ENCODE results near the gene PDE3A.
"Not testable (repeated sequence)": the region's sequence is repeated elsewhere in the genome, so short reads cannot be mapped to it uniquely, and the experiment has no call there.

The PDE3A gene

GRCh38 chr12:20368114-20368650 is at the start of gene PDE3A:
PDE3A (plus strand) TSS chr12:20368537; CDS start chr12:20369285, 748 bp downstream.
- DNase-seq, result peak; percentile 72

GRCh38 chr12:20319366-20319765 is 49.0 kb upstream of the PDE3A start:
- no peak for DNase-seq

- DNase-seq, result no peak
Observed at GRCh38 chr12:20320552-20320951, 47.8 kb upstream of the PDE3A start.

- DNase-seq, result not testable (repeated sequence)
Observed at GRCh38 chr12:20330826-20331505, 37.4 kb upstream of the PDE3A start.

DNA sequence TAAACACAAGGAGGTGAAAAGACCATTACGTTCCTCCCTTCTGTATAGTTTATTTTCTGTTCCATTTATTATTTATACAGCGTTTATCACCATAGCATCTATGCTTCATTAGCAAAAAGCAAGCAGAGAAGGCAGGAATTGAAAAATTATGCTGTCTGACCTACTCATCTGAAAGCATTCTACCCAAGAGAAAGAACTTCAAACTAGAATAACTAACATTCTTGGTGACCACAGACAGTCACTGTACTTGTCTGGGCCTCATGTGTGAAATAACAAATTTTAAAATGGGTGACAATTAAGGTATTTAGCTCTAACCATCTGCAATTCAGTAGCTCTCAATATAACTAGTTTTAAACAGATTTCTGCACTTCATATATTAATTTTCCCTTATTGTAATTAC is 29.3 kb upstream of the PDE3A start:
- no peak for DNase-seq

DNA sequence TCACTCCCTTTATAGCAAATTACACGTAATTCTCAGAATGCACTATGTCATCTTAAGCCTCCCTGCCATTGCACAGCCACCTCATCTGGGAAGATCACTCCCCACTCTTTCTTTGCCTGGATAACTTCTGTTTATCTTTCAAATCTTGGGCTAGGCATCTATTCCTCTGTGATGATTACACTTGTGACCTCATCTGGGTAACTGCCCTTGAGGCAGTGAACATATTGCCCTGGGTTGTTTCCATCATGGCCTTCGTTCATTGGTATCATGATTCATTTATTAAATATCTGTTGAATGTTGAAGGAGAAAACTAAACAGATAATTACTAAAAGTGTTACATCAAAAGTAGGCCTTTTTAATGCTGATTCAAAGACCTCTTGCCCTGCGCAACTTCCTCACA is 26.2 kb upstream of the PDE3A start:
- no peak for DNase-seq

DNA sequence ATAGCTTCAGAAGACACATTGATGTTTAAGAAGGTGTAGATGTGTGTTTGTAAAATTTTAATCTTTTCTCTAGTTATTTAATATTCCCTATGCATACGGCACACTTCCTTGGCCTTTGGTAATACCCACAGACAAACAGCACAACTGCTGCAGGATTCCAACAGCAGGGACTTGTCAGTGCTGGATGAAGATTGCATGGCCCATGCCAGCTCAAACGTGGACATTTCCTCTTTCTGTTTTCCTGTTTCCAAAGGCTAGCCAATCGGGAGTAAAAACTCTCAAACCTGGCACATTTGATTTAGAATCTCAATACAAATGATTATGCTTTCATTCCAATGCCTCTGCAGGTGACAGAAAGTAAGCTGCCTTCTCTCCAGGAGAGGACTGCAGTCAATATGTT is 22.5 kb upstream of the PDE3A start:
- no peak for DNase-seq

- DNase-seq, result no peak
Observed at GRCh38 chr12:20350026-20350425, 18.3 kb upstream of the PDE3A start.

GRCh38 chr12:20350495-20350894 is 17.8 kb upstream of the PDE3A start:
- no peak for DNase-seq

DNA sequence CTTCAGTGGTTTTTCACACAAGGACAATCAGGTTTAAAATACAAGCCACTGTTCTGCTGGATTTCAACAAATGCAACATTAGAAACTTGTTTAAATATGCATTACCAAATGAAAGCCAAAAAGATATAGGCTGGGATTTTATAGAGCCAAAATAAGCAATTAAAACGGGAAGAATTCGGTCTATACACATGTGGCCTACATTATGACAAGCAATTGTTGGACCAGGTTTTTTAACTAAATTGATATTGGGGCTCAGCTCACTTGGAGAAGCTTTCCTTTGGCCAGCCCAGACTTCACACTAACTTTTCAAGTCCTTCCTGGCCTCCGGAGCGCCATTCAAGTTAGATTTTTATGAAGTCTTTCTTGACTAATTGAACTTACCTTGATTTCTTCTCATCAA is 16.9 kb upstream of the PDE3A start:
- DNase-seq, result no peak

DNA sequence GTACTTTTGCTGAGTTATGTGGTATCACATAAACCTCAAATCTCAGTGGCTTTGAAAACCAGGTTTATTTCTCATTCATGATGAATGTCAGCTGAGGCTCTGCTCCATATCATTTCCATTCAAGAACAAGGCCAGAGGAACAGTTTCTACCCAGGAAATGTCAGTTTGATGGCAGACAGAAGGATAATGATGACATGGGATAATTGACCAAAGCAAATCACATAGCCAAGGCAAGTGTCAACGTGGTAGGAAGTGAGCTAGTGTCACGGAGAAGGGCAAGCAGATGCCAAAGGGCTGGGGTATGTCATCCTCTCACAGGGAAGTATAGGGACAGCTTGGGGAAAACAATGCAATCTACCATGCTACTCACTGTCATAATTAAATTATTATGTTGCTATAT is 12.3 kb upstream of the PDE3A start:
- DNase-seq, result no peak

- no peak for DNase-seq
Observed at GRCh38 chr12:20360407-20360806, 7.9 kb upstream of the PDE3A start.

GRCh38 chr12:20361416-20361815 is 6.9 kb upstream of the PDE3A start:
- DNase-seq, result no peak

- peak; percentile 92 for DNase-seq
Observed at GRCh38 chr12:20364501-20364900, 3.8 kb upstream of the PDE3A start.

DNA sequence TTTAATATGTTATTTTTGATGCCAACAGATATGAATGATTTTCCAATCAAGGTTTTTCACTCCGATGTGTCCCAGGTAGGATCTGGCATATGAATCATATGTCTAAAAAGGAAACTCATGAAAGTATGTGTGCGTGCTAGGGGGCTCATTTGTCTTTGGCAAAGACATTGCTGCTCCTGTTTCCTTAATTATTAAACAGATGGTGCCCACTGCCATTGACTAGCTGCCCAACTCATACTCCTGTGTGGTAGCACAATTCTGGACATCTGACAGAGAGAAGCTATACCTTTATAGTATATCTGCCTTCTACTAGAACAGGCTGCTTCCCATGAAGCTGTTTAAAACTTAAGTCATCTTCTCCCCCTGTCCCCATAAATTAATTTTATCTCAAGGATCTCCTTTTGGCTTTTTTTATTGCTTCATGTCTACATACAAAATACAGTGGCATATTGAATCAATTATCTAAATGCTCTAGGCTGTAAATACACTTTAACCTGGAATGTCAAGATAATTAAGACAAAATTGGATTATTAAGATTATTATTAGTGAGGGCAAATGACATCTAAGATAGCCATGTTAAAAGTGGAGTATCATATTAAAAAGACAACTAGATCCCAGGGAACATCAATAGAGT is 1.4 kb upstream of the PDE3A start:
- no peak for DNase-seq

DNA sequence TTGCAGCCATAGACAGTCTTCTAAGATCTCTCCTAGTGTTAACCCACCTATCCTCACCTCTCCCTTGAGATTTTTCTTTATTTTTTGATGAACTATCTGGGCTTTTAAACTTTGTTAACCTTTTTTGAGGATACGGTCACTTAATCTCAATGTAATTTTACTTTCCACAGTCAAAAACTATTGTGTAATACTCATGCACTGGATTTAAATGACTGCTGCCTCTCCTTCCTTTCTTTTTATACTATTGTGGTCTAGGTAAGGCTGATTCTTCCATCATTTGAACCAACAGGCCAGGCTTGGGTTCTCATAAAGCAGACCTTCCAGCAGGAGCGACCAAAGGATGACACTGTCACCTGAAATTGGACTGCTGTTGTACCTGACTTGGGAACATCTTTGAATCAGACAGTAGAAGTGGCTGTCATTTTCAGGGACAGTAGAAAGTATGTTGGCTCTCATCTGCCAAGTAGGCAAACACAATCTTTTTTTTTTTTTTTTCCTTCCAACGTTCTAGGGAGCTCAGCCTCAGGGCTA is 689 bp upstream of the PDE3A start:
- DNase-seq, result peak; percentile 58

DNA sequence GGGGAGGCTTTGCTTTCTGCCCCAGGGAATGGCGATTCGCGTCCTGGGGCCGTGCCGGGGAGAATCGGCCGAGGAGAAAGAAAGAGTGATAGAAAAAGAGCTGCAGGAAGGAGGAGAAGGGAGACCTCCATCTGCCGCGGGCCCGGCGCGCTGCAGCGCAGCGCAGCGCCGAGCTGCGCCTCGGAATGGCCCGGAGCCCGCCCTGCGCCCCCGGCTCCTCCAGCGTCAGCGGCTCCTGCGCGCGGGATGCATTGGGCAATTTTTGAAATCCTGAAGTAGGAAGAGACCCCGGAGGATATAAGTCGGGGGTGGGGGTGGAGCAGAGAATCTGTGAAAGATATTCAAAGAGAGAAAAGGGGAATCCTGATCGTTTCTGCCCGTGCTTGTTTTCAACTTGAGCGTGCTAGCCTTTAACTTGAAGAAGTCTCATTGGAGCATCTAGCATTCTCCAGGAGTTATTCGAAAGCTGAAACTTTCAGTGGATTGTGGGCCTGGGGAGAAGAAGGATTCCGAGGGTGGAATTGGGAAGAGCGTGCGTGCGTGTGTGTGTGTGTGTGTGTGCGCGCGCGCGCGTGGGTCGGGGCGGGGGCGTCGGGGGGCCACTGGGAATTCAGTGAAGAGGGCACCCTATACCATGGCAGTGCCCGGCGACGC is 441 bp downstream of the PDE3A start:
- DNase-seq, result peak; percentile 71

- DNase-seq, result peak; percentile 89
Observed at GRCh38 chr12:20369305-20370013, 1.1 kb downstream of the PDE3A start.

DNA sequence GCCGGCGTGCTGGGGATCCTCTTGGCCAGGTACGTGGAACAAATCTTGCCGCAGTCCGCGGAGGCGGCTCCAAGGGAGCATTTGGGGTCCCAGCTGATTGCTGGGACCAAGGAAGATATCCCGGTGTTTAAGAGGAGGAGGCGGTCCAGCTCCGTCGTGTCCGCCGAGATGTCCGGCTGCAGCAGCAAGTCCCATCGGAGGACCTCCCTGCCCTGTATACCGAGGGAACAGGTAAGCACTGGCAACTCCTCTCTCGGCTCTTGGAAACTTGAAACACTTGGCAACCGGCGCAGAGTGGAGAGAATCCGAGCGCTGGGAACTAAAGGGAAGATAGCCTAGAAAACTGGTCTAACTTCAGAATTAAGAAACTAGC is 1.7 kb downstream of the PDE3A start:
- DNase-seq, result peak; percentile 79

- DNase-seq, result no peak
Observed at GRCh38 chr12:20370866-20371519, 2.7 kb downstream of the PDE3A start.

DNA sequence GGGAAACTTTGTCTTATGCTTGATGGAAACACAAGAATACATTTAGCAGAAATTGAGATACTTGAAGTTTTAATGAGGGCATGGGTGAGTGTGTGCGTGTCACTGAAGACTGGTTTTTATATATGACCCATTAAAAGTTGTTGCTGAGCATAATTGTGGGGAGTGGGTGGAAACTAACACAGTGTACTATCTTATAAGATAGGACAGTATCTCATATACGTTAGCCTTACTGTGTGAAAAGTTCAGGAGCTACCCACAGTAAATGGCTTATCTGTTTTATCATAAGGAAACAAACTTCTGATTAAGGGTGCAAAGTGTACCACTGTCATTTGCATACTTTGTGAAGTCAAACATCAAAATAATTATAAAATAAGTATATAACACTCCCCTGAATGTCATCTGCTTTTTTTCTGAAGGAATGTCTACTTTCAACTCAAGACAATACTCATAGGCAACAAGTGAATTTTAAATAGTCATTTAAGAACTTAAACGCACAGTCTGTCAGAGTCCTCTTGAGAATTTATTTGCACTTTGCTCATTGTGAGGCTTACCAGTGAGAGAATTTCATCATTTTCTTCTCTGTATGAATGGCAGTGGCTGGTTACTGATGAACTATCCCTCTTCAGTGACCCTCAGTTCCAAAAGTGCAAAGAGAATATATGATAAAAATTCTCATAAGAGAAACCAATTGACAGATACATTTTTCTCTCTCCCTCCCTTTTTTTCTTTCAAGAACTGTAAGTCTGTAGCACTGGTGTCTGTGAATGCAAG is 4.2 kb downstream of the PDE3A start:
- no peak for DNase-seq

- DNase-seq, result peak; percentile 74
Observed at GRCh38 chr12:20374795-20375194, 6.5 kb downstream of the PDE3A start.
